Pulmonary artery endothelial cell (primary cell): Measurements from ENCODE around the gene SF3A1. TPM values are rescaled to one million over a fixed set of nuclear protein-coding genes. Genes with fewer than 3 reads are reported as not detected.

Source experiments
- DNase-seq: peaks from one replicate; pipeline ENCODE4 v3.0.0-alpha.2; 2011; ENCODE audit warnings: low read depth, low spot score
- total RNA-seq: library from RNA; depleted of rRNA; stranded (reverse); fragments of >200 nt; gene quantifications from 2 replicates; pipeline ENCODE4 v1.2.3, GENCODE V29; 2014

The SF3A1 gene
- total RNA-seq, 1 donor from 2014 or later = 18.7 TPM

DNA sequence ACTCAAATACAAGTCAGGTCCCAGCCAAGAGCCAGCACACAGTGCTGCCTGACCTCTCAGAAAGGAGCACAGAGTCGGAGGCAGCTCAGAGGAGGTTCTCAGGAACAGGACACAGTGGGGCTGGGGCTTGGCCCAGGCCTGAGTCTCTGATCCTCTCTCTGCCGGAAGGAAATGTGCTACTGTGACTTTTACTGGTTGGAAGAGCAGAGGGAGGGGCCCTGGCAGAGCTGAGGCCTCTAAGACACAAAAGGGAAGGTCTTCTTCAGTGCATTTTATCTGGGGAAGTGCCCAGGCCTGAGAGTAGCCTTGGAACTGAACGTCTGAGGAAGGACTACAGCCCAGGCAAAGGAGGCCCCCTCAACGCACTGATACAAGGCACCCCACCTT lies 51.2 kb downstream of the SF3A1 start:
- DNase-seq = no peak

DNA sequence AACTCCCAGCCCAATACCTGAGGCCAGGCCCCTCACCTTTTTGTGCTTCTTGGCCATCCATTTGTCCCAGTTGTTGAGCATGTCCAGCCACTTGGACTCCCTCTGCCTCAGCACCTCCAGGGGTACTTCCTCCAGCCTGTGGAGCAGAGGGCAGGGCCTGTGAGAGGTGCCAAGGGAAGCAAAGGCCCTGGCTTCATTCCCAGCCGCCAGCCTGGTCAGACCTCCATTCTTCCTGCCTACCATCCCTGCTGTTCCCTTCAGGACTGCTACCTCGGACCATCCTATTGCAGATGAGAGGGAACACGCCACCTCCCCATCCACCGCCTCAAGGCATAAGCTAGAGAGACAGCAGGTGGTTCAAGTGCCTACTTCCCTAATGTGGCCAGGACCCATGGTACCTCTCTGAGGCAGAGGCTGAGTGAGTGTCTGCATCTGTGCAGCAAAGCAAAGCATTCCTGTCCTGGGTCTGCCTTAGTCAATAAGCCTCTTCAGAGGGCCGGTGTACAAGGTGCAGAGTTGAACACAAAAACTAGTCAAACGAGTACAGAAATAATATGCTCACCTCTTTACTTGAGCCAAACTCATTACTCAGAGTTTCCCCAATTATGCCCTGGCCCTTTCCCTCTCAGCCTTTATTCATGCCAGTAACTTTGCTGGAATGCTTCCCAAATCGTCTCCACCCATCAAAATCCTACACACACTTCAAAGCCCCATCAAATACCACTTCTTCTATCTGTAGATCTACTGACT lies 52.0 kb downstream of the SF3A1 start:
- no peak for DNase-seq

DNA sequence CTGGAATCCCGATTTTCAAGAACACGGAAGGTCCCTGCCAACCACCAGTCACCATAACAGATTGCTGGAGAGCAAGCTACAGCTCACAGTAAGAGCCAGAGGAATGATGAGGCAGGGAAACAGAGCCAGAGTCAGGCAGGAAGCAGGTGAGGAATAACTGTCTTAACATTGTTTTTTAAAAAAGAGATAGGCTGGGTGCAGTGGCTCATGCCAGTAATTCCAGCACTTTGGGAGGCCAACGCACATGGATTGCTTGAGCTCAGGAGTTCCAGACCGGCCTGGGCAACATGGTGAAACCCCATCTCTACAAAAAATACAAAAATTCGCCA lies 53.9 kb downstream of the SF3A1 start:
- no peak for DNase-seq

DNA sequence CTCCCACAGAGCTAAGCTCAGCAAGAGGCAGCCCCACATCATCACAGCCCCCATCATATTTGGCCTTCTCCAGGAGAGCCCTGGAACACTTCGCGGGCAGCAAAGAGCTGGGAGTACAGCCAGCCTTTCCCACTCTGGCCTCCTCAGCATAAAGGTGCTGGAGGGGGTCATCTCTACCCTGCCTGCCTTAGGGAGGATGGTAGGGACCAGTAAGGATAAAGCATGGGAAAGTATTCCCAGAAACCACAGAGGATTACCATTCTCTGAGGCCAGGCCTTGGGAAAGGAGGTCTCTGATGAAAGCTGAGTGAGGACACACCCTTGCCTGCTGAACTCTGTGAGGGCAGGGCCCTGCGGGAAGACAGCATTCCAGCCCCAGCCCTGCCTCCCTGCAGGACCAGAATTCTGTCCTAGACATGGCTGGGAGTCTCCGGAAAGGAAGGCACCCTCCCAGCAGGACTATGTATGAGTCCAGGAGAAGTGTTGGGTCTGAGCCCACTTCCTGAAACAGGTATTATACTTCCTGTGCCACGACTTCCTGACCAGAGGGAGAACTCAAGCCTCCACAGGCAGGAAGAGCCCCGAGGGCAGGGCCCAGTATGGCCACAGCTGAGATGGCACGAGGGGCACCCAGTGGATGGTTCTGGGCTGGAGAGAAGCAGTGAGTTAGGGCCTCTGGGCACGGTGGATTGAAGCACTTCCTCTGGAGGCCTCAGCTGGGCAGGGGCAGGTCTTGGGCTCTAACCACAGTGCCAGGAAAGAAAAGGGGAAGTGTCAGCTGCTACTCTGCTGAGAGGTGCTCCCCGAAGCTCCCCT lies 54.5 kb downstream of the SF3A1 start:
- DNase-seq = no peak

DNA sequence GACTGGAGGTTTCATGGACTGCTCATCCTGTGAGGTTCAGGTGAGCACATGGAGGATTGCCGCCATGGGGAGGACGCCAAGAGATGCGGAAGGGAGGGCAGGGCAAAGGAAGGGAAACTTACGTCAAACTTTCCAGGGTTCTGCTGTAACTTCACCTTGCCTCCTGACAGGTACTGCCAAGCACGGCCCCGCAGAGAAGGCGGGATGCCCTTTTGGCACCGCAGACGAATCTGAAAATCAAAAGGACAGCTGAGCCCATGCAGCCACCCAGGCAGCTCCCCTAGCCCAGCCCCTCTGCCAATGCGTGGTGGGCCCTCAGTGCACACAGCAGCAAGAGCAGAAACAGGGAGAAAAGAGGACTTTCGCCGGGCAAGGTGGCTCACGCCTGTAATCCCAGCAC lies 57.4 kb downstream of the SF3A1 start:
- DNase-seq = no peak

DNA sequence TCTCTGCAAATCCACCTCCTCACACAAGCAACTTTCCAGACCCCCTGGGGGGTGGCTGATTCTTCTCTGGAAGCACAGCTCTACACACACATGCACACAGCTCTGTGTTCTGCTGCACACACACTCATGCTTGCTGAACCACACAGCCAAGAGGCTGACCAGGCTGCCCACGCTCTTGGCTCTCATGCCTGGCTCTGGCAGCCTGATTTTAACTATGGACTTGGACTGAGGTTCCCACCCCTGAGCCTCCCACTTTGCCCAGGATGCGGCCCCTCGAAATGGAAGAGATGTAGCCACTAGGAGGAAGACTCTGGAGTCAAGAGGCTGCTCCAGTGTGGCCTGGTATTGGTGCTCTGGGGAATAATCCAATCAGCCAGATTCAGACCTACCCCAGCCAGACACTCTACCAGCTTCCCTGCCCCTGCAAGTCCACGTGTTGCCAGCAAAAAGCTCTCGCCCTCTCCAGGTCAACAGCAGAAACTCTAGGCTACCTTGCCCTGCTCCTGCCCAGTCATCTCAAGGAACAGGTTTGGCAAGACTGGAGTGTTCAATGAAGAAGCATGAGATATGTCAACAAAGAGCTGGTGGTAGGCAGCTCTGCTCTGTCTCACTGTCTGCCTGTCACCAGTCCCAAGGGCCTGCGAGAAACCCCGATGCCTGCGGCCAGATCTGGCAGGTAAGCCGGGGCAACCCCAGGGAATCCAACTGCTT lies 58.5 kb downstream of the SF3A1 start:
- no peak for DNase-seq

DNA sequence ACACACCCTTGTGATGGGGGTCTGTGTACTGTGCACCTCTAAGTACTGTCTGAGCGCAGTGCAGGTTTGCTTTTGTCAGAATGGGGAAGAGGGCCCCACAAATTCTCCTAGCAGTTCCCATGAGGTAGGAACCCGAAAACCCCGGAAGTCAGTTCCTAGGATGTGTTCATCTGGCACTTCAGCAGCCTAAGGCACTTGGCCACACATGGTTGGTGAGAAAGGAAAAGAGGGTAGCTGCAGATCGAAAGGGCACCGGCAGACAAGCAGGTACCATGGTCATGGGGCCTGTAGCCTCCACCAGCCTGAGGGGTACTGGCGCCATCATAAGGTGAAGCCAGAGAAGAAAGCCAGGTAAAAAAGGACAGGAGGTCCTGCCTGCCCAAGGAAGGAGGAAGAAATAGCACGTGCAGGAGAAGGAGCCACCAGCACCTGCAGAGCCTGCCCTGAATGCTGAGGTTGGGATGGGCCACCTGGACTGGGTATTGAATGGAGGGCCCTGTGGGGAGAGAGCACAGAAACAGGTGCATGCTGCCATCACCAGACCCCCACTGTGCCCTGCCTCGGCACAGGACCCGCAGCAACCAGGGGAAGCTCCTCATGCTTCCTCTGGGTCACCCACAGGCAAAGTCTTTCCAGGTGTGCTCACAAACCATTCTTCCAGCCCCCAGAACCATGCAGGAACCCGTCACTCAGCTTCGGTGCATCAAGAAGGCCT lies 59.3 kb downstream of the SF3A1 start:
- DNase-seq = no peak

DNA sequence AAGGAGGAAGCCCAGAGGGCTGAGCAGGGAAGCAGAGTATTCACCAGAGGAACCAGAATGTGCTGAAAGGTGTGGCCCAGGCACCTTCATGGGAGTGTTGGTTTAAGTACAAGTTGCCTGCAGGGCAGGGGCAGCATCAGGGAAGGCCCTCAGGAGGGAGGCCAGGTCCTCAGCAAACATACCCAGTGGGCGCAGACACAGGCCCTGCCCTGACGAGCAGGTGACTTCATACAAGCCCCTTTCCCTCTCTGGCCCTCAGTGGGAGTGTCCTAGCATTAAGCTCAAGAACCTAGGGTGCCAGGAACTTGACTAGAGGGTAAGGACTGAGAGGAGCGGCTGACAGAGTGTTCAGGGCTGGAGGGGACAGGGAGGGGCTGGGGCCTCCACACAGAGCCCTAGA lies 59.9 kb downstream of the SF3A1 start:
- no peak for DNase-seq

DNA sequence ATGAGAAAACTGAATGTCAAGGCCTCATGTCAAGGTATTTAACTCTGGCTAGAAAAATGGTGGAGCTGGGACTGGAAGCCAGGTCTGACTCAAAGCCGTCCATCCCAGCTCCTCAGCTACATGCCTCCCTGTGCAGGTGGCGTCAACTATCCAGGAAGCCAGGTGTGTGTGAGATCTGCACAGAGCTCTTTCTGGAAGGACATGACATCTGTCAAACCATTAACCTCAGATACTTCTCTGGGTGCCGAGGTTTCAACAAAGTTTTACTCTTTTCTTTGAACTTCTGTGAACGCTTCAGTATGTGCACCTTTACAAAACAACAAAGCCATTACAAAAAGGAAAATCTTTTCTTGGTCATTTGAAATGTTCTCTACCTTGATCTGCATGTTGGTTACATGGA lies 60.4 kb downstream of the SF3A1 start:
- no peak for DNase-seq

DNA sequence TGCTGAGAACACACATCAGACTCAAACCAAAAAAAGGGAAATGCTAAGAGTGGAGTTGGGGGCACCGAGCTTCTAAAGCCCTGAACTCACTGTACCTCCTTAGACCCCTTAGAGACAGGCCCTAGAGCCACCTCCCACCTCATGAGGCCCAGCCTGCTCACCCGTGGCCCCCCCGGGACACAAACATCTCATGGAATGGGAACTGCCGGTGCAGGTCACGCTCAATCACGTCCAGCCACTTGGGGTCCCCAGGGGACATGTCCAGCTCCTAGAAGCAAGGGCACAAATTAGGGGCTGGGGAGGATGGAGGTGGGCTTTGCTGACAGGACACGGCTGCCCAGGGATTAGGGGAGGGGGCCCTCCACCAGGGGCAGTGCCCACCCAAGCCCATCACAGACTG lies 61.1 kb downstream of the SF3A1 start:
- DNase-seq = no peak

DNA sequence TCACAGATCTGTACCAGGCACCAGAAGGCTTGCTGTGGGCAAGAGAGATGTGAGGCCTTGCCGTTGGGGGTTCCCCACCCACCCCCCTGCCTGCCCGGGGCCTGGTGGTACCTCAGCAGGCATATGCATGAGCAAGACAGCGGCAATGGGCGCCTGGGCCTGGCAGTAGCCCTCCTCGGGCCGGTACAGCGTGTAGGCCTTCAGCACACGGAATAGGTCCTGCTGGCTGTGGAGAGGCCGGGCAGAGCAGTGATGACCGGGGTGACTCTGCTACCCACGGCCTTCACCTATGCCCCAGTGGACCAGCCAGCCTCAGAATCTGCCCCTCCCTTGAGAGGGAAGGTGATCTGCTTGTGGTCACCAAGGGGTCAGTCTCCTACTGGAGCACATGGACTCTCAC lies 61.9 kb downstream of the SF3A1 start:
- DNase-seq = no peak

DNA sequence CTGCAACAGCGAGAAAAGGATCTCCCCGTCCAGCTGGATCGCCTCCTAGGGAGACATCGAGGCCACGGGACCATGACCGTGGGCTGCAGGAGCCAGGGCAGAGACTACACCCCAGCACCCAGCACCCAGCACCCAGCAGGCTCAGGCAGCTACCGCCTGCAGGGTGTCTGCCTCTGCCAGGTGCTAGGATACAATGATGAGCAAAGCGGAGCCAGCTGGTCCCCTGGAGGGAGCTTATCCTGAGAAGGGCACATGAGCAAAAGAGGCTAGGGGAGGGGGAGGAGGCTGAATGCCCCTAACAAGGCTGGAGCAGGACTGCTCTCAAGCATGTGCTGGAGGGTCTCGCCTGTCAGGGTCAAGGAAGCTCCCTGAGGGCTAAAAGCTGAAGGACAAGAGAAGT lies 62.6 kb downstream of the SF3A1 start:
- no peak for DNase-seq

DNA sequence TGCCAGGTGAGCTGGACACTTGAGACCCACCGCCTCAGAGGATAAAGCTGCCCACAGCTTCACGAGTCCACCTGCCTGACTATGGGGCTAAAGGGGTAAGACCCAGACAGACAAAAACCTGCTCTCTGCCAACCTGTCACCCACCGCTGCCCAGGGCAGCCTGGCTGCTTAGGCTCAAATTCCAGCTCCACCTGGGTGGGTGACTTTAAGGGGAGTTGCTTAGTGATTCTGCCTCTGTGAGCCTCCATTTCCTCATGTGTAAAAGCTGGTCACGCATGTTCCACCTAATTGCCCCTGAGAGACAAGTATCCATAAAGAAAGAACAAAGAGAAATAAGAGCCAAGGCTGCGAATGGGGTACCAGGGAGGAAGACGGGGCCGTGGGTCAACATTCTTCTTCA lies 63.7 kb downstream of the SF3A1 start:
- DNase-seq = no peak

DNA sequence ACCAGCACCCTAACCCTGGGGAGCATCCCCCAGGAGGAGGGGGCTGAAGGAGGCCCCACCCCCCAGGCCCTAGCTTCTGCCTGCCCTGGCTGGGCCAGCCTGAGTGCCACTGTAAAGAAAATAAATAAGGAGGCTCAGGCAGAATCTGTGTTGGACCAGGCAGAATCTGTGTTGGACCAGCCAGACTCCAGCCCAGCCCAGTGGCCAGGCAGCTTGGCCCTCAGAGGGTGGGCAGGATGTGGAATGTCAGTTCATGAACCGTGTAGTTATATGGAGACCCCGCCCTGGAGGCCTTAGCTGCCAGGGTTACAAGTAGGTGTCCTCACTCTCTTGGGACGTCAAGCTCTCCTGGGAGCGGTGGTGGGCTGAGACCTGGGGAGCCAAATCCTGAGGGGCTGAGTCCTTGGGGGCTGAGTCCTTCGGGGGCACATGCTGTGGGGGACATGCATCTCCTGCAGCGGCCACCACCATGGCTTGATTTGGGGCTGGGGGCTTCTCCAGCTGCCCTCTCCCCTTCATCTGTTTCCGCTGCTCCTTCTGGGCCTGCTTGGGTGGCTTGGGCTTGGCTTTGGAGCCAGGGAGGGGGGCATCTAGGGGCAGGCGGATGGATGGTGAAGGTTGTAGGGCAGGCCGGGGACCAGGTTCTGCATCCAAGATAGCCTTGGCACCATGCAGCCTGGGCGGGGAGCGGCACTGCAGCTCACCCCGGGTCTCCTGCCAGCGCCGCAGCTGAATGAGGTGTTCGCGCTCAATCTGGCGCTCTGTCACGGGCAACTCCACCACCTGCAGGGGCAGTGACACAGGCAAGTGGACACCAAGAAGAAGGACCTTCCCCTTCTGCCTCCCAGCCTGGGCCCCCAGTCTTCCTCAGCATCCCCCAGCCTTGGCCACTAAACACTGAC lies 64.4 kb downstream of the SF3A1 start:
- no peak for DNase-seq

DNA sequence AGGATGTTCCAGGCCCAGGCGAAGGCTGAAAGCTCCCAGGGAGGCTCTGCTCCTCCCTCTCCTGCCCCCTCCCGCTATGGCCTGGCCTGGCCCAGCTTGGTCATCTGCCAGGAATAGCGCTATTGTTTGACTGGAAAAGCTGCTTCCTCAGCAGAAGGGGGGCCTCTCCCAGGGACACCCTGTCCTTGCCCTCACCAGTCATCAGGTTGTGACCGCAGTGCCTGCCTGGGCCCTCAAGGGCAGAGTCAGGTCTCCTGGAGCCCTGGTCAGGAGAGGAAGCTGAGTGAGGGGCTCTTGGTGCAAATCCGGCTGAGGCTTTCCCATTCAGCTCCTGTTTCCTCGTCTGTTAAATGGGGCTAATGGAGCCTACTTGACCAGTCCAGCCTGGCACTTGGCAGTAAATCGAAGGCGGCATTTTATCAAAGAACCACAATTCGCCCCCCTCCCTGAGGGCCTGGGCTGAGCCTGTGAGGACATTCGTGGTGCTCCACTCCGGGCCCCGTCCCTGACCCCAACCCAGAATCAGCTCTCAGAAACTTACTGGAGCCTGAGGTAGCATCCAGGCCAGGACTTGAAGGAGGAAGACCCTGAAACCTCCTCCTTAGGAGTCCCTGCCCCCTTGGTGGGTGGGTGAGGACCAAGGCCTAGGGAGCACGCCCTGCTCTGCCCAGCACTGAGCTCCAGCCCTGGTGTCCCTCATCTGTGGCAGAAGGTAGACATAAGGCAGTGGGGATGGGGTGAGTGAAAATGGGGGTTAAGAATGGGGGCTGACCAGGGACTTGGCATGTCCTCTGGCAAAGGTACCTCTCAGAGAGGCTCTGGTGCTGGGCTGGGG lies 65.4 kb downstream of the SF3A1 start:
- peak; percentile 81 for DNase-seq

DNA sequence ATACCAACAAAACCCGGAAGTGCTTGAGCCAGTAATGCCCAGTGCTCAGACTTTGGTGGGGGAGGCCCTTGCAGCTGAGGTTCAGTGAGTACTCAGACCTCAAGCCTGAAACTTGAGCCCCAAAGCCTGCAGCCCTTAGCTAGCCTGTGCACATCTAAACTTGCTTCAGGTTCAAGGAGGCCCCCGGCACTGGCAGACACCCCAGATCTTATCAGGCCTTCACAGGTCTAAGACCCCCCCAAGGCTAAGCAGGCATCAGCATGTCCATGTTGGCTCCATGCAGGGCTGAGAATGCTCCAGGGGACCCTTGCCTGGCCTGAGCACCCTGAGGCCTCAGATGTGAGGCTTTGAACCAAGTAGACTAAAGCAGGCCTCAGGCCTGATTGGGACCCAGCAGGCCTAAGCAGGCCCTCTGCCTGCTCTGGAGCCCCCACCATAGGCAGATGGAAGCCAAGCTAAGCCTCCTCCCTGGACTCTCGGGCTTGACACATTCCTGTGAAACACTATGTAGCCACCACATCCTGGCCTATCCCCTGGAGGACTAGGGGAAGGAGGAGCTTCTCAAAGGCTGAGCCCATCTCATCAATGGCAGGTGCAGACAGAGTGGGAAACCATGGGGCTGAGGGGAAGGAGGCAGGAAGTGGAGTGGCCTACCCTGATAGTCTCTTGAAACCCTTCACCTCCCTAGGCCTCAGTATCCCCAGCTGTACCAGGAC lies 66.2 kb downstream of the SF3A1 start:
- DNase-seq = no peak

DNA sequence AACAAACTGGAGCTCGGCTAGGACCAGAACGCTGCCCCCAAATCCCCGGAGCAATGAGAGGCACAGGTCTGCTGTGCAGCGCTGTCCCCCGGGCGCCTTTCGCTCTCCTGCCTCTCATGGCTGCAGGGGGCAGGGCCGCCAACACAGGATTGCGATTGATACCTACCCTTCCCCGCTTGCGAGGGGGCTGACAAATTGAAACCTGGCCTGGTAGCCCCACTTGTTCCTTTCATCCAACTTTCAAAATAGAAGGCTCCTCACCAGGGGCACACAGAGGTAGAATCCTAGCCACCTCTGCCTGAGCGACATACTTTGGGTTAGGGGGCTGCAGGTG lies 66.7 kb downstream of the SF3A1 start:
- no peak for DNase-seq

DNA sequence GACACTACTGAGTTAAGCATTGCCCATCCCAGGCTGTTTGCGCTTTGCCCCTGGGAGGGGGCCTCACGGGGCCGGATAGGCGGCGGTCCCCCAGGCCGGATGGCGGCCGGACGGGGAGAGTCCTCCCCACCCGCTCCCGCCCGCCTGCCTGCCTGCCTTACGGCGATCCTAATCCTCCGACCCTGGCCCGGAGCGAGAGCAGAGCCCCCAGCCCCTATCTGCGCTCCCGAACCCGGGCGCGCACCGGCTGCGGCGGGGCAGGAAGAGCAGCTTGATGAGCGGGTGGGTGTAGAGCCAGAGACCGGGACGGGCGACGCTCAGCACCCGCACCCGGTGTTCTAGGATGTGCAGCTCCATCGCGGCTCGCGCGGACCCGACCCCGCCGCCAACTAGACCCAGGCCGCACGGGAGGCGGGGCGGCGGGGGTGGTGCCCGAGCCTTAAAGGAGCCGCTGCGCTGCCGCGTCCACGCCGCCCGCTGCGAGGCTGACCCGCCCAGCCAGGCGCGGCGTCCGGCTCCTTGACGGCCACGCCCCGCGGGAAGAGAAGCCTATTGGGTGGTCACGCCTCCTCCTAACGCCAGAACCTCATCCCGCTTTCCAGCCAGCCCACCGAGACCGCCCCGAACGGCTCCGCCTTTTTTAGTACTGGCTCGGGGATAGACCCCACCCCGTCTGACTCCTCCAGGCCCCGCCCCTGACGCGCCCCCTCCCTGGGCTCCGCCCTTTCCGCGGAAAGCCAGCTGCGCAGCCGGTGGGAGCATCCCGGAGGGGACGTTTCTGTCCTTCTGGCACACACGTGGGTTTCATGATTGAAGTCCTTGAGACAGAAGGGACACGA lies 67.3 kb downstream of the SF3A1 start, which contains the start of gene CASTOR1:
Gene CASTOR1, minus strand, starts transcription at position 365 of the 839 bp plus-strand sequence. Its CDS starts 8 bp downstream, at position 357.
- DNase-seq = peak; percentile 92
